ENCODE results near the gene NOSTRIN. TPM values are rescaled to one million over a fixed set of nuclear protein-coding genes. Genes with fewer than 3 reads are reported as not detected.

NOSTRIN gene
- total RNA-seq, 1 experiment from 2014 or later: not detected

DNA sequence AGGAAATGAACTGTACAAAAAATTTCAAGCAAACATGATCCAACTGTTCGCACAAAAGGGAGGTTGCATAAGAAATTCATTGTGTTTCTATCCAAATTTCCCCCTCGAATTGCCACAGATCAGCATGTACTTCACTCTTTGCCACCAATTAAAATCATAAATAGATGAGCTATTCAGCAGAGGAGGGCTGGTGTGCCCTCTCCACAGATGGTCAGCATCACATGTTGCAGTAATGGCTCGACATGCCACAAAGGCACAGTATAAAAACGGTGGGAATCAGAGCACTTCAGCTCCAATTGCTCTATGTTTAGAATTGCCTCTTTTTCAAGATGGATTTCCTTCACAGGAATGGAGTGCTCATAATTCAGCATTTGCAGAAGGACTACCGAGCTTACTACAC, 98.6 kb downstream of the NOSTRIN start, which contains the start of gene G6PC2:
Gene G6PC2, plus strand, starts transcription at position 289 of the 400 bp plus-strand sequence. Its CDS starts 41 bp downstream, at position 330.
- H3K36me3 ChIP-seq (replicated peaks; ENCODE audit: control insufficient read depth, insufficient read depth, low read length): no peaks in the 10 kb centered on the region
- no peaks in the 10 kb centered on the region for H3K27me3 ChIP-seq (ENCODE audit: control insufficient read depth, insufficient read depth, low read length)
- no peak for DNase-seq
- H3K4me3 ChIP-seq (ENCODE audit: insufficient read depth, low read depth, low read length): no peak within 1 kb of the TSS

DNA sequence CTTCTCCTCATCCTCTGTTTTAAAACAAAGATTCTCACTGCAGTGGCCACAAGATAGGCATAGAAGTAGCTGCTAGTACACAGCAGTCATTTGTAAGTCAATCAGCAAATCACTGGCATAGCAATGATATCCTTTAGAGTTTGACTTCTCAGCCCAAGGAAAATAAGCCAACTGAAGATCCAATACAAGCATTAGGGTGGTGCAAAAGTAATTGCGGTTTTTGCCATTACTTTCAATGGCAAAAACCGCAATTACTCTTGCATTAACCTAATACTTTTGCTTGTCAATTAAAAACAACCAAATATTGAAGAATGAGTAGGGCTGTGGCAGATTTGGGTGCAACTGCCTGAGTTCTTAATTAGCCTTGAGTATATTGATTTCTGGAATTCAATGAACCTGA, 101.5 kb downstream of the NOSTRIN start:
- Histone ChIP-seq H3K27me3 (ENCODE audit: control insufficient read depth, insufficient read depth, low read length) (no peaks in the 10 kb centered on the region), H3K4me3 (ENCODE audit: insufficient read depth, low read depth, low read length) (no peak overlapping the region), H3K36me3 (replicated peaks; ENCODE audit: control insufficient read depth, insufficient read depth, low read length) (no peaks in the 10 kb centered on the region)
- DNase-seq: no peak

DNA sequence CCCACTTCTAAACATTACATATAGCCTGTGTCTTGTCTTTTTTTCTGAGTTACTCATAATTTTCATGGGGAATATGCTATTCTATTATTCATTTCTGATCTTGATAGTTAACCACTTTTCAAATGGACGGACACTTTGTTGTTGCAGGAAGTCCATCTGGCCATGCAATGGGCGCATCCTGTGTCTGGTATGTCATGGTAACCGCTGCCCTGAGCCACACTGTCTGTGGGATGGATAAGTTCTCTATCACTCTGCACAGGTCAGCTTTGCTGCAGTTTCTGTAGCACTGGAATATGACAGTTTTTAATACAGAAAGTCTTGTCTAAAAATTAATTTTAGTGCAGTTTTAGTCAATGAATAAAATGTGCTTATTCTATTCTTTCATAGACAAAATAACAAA, 101.9 kb downstream of the NOSTRIN start:
- no peak for DNase-seq
- H3K4me3 ChIP-seq (ENCODE audit: insufficient read depth, low read depth, low read length): no peak overlapping the region

DNA sequence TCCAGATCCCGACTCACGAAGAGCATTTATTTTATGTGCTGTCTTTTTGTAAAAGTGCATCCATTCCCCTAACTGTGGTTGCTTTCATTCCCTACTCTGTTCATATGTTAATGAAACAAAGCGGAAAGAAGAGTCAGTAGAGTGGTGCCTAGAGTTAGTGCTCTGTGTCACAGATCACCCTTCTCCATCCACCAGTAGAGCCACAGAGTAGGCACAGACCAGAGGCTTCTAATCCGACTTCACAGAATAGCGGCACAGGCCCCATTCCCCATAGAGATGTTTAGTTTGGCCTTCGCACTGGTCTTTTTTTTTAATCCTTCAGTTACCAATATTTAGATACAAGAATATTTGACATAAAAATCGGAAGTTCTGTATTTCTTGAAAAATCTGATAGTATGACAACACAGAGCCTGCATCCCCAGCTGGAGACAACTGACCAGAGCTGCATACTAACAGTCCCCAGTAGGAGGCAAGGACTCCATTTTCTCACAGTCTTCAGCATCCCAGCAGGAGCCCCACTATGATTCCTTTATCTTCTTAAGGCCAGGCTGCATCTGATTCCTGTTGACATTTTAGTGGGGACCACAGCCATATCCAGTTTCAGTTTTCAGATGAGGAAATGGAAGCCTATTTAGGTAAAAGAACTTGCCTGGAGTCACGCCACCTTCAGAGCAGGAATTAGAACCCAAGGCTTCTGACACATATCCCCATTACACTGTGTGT, 105.7 kb downstream of the NOSTRIN start:
- Histone ChIP-seq H3K36me3 (replicated peaks; ENCODE audit: control insufficient read depth, insufficient read depth, low read length) (no peaks in the 10 kb centered on the region), H3K4me3 (ENCODE audit: insufficient read depth, low read depth, low read length) (no peak overlapping the region), H3K27me3 (ENCODE audit: control insufficient read depth, insufficient read depth, low read length) (peaks cover 2% of the 10 kb centered on the region; the same call in 1 of the 2 replicates)
- DNase-seq: peak; percentile 15

More for the DNA sequence above, 101.9 kb downstream of the NOSTRIN start:
- Histone ChIP-seq H3K27me3 (ENCODE audit: control insufficient read depth, insufficient read depth, low read length) (no peaks in the 10 kb centered on the region), H3K36me3 (replicated peaks; ENCODE audit: control insufficient read depth, insufficient read depth, low read length) (no peaks in the 10 kb centered on the region)

DNA sequence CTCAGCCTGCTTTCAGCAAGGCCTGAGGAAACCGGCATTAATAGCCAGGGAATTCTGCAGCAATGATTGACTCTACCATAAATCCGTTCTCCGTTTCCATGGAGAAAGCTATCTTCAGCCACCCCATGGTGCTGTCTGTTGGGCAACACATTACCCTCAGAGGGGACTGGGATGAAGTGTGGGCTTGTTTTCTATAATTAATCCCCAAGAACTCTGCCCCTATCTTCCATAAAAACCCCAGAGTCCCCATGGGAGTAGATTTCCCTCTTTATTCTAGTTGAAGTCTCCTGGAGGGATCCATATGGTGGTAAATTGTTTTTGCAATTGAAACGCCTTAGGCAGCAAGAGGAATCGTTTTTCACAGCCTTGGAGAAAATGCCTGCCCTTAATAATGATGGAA, 107.9 kb downstream of the NOSTRIN start:
- no peak overlapping the region for H3K4me3 ChIP-seq (ENCODE audit: insufficient read depth, low read depth, low read length)

DNA sequence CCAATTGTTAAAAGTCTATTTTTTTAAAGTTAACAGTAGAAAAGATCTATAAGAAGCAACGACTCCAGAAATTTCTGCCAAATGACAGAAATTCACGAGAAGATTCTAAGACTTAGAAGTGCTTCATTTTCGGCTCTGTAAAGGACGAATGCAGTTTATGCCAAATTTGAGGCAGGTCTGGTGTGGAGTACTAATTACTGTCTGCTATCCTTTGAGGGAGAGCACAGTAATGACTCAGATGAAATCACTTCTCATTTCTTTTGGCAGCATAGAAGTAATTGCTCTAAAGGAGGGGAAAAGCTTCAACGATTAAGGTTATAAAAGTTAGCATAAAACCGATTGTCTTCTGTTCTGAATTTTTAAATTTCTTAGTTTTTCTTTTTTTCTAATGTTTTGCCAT, 110.0 kb downstream of the NOSTRIN start:
- H3K27me3 ChIP-seq (ENCODE audit: control insufficient read depth, insufficient read depth, low read length): peaks cover 2% of the 10 kb centered on the region; the same call in 1 of the 2 replicates
- DNase-seq: no peak
- H3K4me3 ChIP-seq (ENCODE audit: insufficient read depth, low read depth, low read length): no peak overlapping the region
- no peaks in the 10 kb centered on the region for H3K36me3 ChIP-seq (replicated peaks; ENCODE audit: control insufficient read depth, insufficient read depth, low read length)

More for the DNA sequence above, 107.9 kb downstream of the NOSTRIN start:
- H3K36me3 ChIP-seq (replicated peaks; ENCODE audit: control insufficient read depth, insufficient read depth, low read length): no peaks in the 10 kb centered on the region
- H3K27me3 ChIP-seq (ENCODE audit: control insufficient read depth, insufficient read depth, low read length): peaks cover 2% of the 10 kb centered on the region; the same call in 1 of the 2 replicates
- no peak for DNase-seq

DNA sequence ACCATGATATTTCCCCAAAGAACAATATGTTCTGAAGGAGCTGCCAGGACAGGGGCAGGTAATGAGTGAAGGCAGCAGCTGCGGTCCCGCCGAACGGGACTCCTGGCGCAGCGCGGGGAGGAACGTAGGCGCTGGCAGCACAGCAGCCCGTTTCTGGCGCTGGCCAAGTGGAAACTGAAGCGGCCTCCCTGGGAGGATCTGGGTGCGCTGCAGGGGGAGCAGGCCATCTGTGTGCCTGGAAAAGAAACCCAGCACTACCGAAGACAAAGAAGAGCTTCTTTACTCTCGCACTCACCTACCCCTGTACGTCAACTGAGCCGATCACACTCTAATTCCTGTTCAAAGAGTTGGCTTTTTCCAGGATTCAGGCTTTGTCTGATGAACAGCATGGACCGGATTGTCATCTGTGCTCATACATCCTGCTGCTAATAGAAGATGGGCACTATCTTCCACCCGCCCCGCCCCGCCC, 110.5 kb downstream of the NOSTRIN start:
- Histone ChIP-seq H3K27me3 (ENCODE audit: control insufficient read depth, insufficient read depth, low read length) (peaks cover 2% of the 10 kb centered on the region; the same call in 1 of the 2 replicates), H3K36me3 (replicated peaks; ENCODE audit: control insufficient read depth, insufficient read depth, low read length) (no peaks in the 10 kb centered on the region), H3K4me3 (ENCODE audit: insufficient read depth, low read depth, low read length) (peak overlapping the region; percentile 6; the same call in 1 of the 2 replicates)
- DNase-seq: peak; percentile 70

DNA sequence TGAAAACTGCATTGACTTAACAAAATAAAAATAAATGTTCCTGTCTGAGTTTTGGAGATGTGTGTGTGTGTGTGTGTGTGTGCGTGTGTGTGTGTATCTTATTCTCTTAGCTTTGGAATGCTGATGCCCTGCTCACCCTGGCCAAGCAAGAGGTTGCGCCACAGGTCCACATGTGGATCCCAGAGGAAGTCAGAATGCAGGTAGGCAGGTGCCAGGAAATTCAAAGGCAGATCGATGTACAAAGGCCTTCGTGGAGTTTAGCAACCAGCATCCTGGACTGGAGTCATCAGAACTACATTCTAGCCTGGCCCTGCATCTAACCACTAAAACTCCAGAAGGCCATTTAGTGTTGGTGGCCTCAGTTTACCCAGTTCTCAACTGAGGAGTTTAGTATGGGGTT, 111.1 kb downstream of the NOSTRIN start:
- DNase-seq: no peak
- Histone ChIP-seq H3K4me3 (ENCODE audit: insufficient read depth, low read depth, low read length) (no peak overlapping the region), H3K27me3 (ENCODE audit: control insufficient read depth, insufficient read depth, low read length) (peaks cover 2% of the 10 kb centered on the region; the same call in 1 of the 2 replicates), H3K36me3 (replicated peaks; ENCODE audit: control insufficient read depth, insufficient read depth, low read length) (no peaks in the 10 kb centered on the region)

Other genes starting within 250 kb of the NOSTRIN start
- gene SPC25, start 87.8 kb downstream of the NOSTRIN start, total RNA-seq (2014; rRNA removed; shearing (Covaris generic)): 11.9 and 13.9 TPM in 2 replicates
- gene G6PC2, start 98.7 kb downstream of the NOSTRIN start, total RNA-seq (2014; rRNA removed; shearing (Covaris generic)): not detected in 2 replicates
- gene ABCB11, start 228.7 kb downstream of the NOSTRIN start, total RNA-seq (2014; rRNA removed; shearing (Covaris generic)): 0.66 TPM in 1 of 2 replicates, not detected in the other